Adrenal gland (tissue), 5 donors: ENCODE results near the gene DBX2.

Experiments used
- CTCF ChIP-seq, 6 experiments: fragments of 450-650 bp in 4 of 6; fragments of 200-600 bp in 2 of 6; sonication (generic) in 1 of 6; IDR thresholded peaks; 1 replicate in 5 of 6; 2 replicates in 1 of 6; pipeline versions ENCODE4 v1.5.1 to v1.8.0; 2016 to 2021; ENCODE audit warnings: antibody characterized with exemption in 6 of 6, mild to moderate bottlenecking in 2 of 6, moderate library complexity in 1 of 6
- POLR2A ChIP-seq, 2 donors: fragments of 450-650 bp; IDR thresholded peaks; one replicate each; pipeline ENCODE4 v1.6.1; 2017; ENCODE audit warnings: antibody characterized with exemption in 2 of 2, mild to moderate bottlenecking in 2 of 2, moderate library complexity in 1 of 2
- donor health status: DM: no; HTN: no; CAD: no.

GRCh38 chr12:45051572-45052125 lies 750 bp upstream of the DBX2 start:
- TF ChIP-seq CTCF (IDR thresholded peaks at IDR 0.05) (no peak), POLR2A (IDR thresholded peaks at IDR 0.05) (no peak)
